Measurements from ENCODE around the gene ARHGEF28.

Gene ARHGEF28

GRCh38 chr5:73825199-73825598 is 199.2 kb downstream of the ARHGEF28 start:
- no peak for DNase-seq

GRCh38 chr5:73825736-73826135 is 199.7 kb downstream of the ARHGEF28 start:
- no peak for DNase-seq

- DNase-seq: no peak
Observed at GRCh38 chr5:73826301-73827105, 200.5 kb downstream of the ARHGEF28 start.

- DNase-seq: no peak
Observed at GRCh38 chr5:73827106-73827450, 201.1 kb downstream of the ARHGEF28 start.

GRCh38 chr5:73828465-73828864 is 202.5 kb downstream of the ARHGEF28 start:
- DNase-seq: no peak

GRCh38 chr5:73830646-73831045 is 204.7 kb downstream of the ARHGEF28 start:
- no peak for DNase-seq

- DNase-seq: no peak
Observed at GRCh38 chr5:73831066-73831465, 205.1 kb downstream of the ARHGEF28 start.

GRCh38 chr5:73834693-73835092 is 208.7 kb downstream of the ARHGEF28 start:
- DNase-seq: no peak

- DNase-seq: no peak
Observed at GRCh38 chr5:73835726-73836125, 209.7 kb downstream of the ARHGEF28 start.

GRCh38 chr5:73836607-73837006 is 210.6 kb downstream of the ARHGEF28 start:
- DNase-seq: no peak

GRCh38 chr5:73838901-73839300 is 212.9 kb downstream of the ARHGEF28 start:
- DNase-seq: no peak

GRCh38 chr5:73841641-73842040 is 215.6 kb downstream of the ARHGEF28 start:
- no peak for DNase-seq

- no peak for DNase-seq
Observed at GRCh38 chr5:73844165-73844564, 218.2 kb downstream of the ARHGEF28 start.

GRCh38 chr5:73851471-73852181 is 225.6 kb downstream of the ARHGEF28 start:
- no peak for DNase-seq

GRCh38 chr5:73853091-73853490 is 227.1 kb downstream of the ARHGEF28 start:
- no peak for DNase-seq

GRCh38 chr5:73856997-73857396 is 231.0 kb downstream of the ARHGEF28 start:
- DNase-seq: no peak

GRCh38 chr5:73857446-73857845 is 231.4 kb downstream of the ARHGEF28 start:
- DNase-seq: no peak

GRCh38 chr5:73858054-73858453 is 232.1 kb downstream of the ARHGEF28 start:
- DNase-seq: no peak

GRCh38 chr5:73858776-73859175 is 232.8 kb downstream of the ARHGEF28 start:
- no peak for DNase-seq

GRCh38 chr5:73859696-73860095 is 233.7 kb downstream of the ARHGEF28 start:
- DNase-seq: no peak

- DNase-seq: no peak
Observed at GRCh38 chr5:73861313-73861988, 235.5 kb downstream of the ARHGEF28 start.

GRCh38 chr5:73862796-73863195 is 236.8 kb downstream of the ARHGEF28 start:
- DNase-seq: no peak

- DNase-seq: no peak
Observed at GRCh38 chr5:73863876-73864275, 237.9 kb downstream of the ARHGEF28 start.

- no peak for DNase-seq
Observed at GRCh38 chr5:73865315-73865714, 239.3 kb downstream of the ARHGEF28 start.
